Diencephalon (tissue), 1 donor: Measurements from ENCODE around the gene ASPDH. TPM values are rescaled to one million over a fixed set of nuclear protein-coding genes. Genes with fewer than 3 reads are reported as not detected.

Source experiments
- total RNA-seq: library from RNA; depleted of rRNA; stranded (reverse); fragments of >200 nt; gene quantifications from one replicate; pipeline ENCODE4 v1.2.3, GENCODE V29; 2014

Gene ASPDH
- total RNA-seq: 3.0 TPM

DNA sequence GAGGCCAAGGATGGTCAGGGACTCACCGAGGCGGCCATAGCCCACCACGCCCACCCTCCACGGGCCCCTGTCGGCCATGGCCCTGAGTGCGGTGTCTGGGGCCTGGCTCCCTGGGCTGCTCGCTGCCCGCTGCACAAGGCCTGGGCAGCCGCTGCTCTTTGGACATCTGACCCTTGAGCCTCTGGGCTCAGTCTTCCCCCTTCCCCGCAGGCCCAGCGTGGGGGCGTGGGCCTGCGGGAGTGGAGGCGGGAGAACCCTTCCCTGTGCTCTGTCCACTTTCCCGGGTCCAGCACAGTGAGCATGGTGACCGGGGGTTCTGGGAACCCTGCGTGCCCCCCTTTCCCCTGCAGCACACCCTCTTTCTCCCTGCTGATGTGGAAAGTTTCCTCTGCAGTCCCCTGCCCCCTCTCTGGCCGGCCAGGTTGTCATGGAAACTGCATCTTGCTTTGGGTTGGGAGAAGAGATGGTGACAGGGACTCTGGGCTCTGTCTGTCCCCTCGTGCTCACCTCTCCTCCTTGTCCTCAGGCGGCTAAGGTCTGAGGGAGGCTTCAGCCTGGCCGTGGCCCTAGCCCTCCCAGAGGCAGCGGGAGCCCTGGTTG, at the start of gene ASPDH:
Gene ASPDH (minus strand): TSS at position 168 of the 600 bp plus-strand sequence. CDS start 90 bp downstream, at position 78.

DNA sequence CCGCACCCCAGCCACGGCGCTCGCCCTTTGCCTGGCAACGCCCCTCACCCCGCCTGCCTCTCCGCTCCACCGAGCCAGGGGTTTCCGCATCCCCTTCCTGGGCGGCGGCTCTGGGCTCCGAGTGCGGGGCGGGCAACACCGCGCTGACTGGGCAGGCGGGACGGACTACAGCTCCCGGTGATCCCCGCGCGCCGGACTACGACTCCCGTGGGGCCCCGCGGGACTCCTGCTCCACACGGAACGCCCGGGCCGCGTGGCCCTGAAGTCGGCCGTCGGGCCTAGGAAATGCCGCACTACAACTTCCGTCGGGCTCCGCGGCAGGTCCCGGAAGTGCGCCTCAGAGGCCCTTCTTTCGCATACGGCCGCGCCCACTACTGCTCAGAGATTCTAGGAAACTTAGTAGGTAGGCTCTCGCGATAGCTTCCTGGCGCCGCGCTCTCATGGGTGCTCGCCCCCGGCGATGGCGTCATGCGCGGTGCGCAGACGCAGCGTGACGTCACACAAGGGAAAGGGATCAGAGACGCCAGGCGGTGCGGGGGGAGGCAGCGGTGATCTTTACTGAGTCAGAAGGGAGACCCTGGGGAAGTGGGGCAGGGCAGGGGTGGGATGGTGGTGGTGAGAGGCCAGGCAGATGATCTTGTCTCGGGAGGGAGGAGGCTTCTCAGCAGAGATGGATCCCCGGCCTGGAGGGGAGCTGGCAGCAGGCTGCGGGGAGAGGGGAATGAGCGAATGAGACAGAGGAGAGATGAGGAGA, 2.5 kb downstream of the ASPDH start, which contains the start of gene JOSD2:
Gene JOSD2 (minus strand): TSS at position 123 of the 754 bp plus-strand sequence. CDS start 760 bp downstream, outside the sequence.

DNA sequence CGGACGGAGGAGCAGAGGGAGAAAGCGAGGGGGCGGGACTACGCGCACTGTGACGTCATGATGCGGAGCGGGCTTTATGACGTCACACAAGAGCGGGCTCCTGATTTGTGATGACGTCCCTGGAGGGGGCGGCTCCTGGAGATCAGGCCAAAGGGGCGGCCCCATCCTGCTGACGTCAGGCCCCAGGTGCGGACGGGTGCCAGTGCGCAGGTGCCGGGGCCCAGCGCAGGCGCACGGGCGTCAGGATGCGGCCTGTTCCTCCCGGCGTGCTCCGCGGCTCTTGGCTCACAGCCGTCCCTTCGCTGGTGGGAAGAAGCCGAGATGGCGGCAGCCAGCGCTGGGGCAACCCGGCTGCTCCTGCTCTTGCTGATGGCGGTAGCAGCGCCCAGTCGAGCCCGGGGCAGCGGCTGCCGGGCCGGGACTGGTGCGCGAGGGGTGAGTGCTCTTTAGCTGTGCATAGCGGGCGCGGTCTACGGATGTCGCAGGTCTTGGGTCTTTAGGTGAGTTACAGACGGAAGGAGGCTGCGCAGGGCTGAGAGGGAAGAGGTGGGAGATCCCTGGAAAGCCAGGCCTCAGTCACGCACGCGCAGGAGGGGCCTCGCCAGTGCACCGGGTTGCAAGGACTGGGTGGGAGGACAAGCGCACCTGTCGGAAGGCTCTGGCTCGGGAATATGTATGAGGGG, 37.3 kb downstream of the ASPDH start, which contains the start of the genes EMC10 and GARIN5A:
Gene EMC10 (plus strand): TSS at position 284 of the 683 bp plus-strand sequence. CDS start 38 bp downstream, at position 322.
Gene GARIN5A (minus strand): TSS at position 625 of the 683 bp plus-strand sequence. CDS start 460 bp downstream, at position 165.

Other genes starting within 250 kb of the ASPDH start
- 3.2 TPM for gene KCNC3, start 184.5 kb downstream of the ASPDH start, total RNA-seq
- gene NAPSA, start 148.3 kb downstream of the ASPDH start, total RNA-seq: 0.46 TPM
- 21.2 TPM for gene NR1H2, start 137.5 kb downstream of the ASPDH start, total RNA-seq
- gene POLD1, start 129.6 kb downstream of the ASPDH start, total RNA-seq: 12.0 TPM
- gene SPIB, start 95.0 kb downstream of the ASPDH start, total RNA-seq: 0.23 TPM
- 0.92 TPM for gene MYBPC2, start 81.0 kb downstream of the ASPDH start, total RNA-seq
- gene EMC10, start 37.4 kb downstream of the ASPDH start, total RNA-seq: 68.5 TPM
- 7.2 TPM for gene GARIN5A, start 37.1 kb downstream of the ASPDH start, total RNA-seq
- gene JOSD2, start 2.7 kb downstream of the ASPDH start, total RNA-seq: 3.7 TPM
- 105 TPM for gene LRRC4B, start 54.5 kb upstream of the ASPDH start, total RNA-seq
- gene SYT3, start 126.0 kb upstream of the ASPDH start, total RNA-seq: 36.0 TPM
- not detected for gene C19orf81, start 135.5 kb upstream of the ASPDH start, total RNA-seq
- 23.3 TPM for gene SHANK1, start 205.9 kb upstream of the ASPDH start, total RNA-seq
- gene CLEC11A, start 209.5 kb upstream of the ASPDH start, total RNA-seq: 2.5 TPM